ENCODE results near the gene DMAC1. TPM values are rescaled to one million over a fixed set of nuclear protein-coding genes. Genes with fewer than 3 reads are reported as not detected.
A peak's percentile ranks its signal among the peaks of the same experiment; 100 is the strongest.

The DMAC1 gene
- total and polyA plus RNA-seq, 11 donors = 22.8 to 166 (median 108) TPM

DNA sequence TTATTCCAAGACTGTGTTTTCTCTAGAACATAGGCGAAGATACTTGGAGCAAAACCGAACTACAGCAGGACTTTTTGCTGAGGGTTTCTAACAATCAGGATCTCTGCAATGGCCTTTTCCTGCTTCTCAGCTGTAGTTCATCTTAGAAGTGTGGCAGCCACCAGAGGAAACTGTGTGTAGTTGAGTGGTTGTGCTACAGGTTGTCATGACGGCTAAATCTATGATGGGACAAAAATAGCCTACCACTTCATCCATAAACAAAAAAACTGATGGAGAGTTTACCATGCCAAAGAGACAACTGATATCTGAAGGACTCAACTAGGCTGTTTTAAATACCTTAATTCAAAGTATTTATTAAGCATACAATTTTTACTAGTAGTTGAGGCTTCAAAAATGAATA lies 28.2 kb upstream of the DMAC1 start:
- intact Hi-C loops (cut with DNase I) = loop anchor here in 2 of 10 donors (10.0 kb wide), 2 partner anchors 63 to 423 kb away; no protein-coding TSS in a partner anchor
- 59 to 79% (median 76%) methylated on average over 3 of the region's 3 CpGs for WGBS, 4 donors
- peak; percentile 63 to 88 (median 85) for ATAC-seq

DNA sequence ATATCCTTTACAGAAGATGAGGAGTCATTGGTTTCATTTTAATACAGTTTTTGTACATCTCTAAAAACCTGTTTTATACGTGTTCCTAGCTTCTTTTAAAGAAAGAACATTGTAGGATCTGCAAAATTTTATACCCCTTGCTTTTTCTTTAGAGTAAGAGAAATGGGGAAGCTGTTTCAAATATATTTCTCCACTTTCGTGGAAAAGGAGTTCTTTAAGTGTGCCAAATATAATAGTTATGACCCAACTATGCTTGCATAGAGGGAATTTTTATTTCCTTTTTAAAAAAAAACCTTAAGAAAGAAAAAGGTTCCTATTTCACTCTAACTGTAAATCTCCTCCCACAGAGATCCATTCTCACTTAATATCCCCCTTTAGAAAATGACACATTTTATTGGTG lies 27.5 kb upstream of the DMAC1 start:
- Histone ChIP-seq H3K36me3 (no peaks in the 10 kb centered on the region), H3K4me3 (no peak overlapping the region), H3K27me3 (no peaks in the 10 kb centered on the region), H3K9me3 (peaks cover 0 to 4% (median 0%) of the 10 kb centered on the region in 12 donors), H3K27ac (peak overlapping the region in 1 of 12 donors; percentile 56), H3K4me1 (peaks cover 0 to 4% (median 0%) of the 10 kb centered on the region in 12 donors)
- no peak for TF ChIP-seq POLR2A (IDR thresholded peaks at IDR 0.05)
- TF ChIP-seq, protein P1, sequence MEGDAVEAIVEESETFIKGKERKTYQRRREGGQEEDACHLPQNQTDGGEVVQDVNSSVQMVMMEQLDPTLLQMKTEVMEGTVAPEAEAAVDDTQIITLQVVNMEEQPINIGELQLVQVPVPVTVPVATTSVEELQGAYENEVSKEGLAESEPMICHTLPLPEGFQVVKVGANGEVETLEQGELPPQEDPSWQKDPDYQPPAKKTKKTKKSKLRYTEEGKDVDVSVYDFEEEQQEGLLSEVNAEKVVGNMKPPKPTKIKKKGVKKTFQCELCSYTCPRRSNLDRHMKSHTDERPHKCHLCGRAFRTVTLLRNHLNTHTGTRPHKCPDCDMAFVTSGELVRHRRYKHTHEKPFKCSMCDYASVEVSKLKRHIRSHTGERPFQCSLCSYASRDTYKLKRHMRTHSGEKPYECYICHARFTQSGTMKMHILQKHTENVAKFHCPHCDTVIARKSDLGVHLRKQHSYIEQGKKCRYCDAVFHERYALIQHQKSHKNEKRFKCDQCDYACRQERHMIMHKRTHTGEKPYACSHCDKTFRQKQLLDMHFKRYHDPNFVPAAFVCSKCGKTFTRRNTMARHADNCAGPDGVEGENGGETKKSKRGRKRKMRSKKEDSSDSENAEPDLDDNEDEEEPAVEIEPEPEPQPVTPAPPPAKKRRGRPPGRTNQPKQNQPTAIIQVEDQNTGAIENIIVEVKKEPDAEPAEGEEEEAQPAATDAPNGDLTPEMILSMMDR (IDR thresholded peaks at IDR 0.05) = no peak
- WGBS, 4 donors = 72 to 81% (median 74%) methylated on average over 2 of the region's 2 CpGs
- ATAC-seq (no peak), DNase-seq (no peak)
- intact Hi-C loops (cut with DNase I) = loop anchor here in 2 of 10 donors (10.0 kb wide), 2 partner anchors 62 to 422 kb away; no protein-coding TSS in a partner anchor

More for the DNA sequence above, 28.2 kb upstream of the DMAC1 start:
- no peak for TF ChIP-seq POLR2A (IDR thresholded peaks at IDR 0.05)
- TF ChIP-seq, protein P1 (IDR thresholded peaks at IDR 0.05) = no peak
- peak in 1 of 5 donors; percentile 22 for DNase-seq
- Histone ChIP-seq H3K4me3 (no peak overlapping the region), H3K36me3 (no peaks in the 10 kb centered on the region), H3K27ac (peak overlapping the region in 1 of 12 donors; percentile 56), H3K27me3 (no peaks in the 10 kb centered on the region), H3K9me3 (peaks cover 0 to 4% (median 0%) of the 10 kb centered on the region in 12 donors), H3K4me1 (peaks cover 0 to 4% (median 0%) of the 10 kb centered on the region in 12 donors)

DNA sequence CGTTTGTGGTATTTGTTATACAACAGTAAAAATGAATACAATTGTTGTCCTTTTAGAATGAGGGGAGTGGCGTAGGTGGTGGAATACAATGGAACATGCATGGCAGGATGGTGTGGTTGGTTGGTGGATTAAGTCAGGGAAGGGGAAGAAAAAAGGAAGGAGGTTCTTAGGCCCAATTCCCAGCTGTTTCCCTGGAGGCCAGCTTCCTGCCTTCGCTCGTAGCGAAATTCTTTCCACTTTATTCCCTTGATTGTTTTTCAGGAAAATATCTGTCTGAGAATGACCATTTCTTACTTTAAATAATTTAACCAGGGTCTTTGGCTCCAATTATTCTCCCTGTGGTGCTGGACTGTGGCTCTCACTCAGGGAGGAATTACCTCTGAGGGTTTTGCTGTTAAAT lies 24.1 kb upstream of the DMAC1 start:
- ATAC-seq (no peak), DNase-seq (no peak)
- Histone ChIP-seq H3K36me3 (no peaks in the 10 kb centered on the region), H3K27ac (no peak overlapping the region), H3K4me3 (no peak overlapping the region), H3K9me3 (no peaks in the 10 kb centered on the region), H3K27me3 (no peaks in the 10 kb centered on the region), H3K4me1 (peaks cover 0 to 4% (median 0%) of the 10 kb centered on the region in 12 donors)
- TF ChIP-seq, protein P1 (IDR thresholded peaks at IDR 0.05) = no peak
- no peak for TF ChIP-seq POLR2A (IDR thresholded peaks at IDR 0.05)
- 47 to 72% (median 66%) methylated on average over 5 of the region's 5 CpGs for WGBS, 4 donors
- intact Hi-C loops (cut with DNase I) = loop anchor here in 2 of 10 donors (10.0 kb wide), 2 partner anchors 59 to 419 kb away; no protein-coding TSS in a partner anchor

DNA sequence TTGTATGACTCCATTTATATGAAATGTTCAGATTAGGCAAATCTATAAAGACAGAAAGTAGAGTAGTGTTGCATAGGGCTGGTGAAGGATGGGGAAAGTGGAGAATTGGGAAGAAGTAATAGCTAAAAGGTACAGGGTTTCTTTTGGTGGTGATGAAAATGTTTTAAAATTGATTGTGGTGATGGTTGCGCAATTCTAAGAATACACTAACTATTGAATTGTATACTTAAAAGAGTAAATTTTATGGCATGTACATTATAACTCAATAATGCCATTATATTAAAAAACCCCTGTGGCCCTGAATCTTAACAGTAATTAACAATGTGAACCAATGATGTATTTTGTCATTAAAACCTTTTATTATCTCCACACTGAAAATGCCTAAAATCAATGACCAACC lies 20.4 kb upstream of the DMAC1 start:
- WGBS, 4 donors = 0 to 48% (median 20%) methylated on average over 1 of the region's 1 CpG
- H3K27me3 ChIP-seq = no peaks in the 10 kb centered on the region
- DNase-seq (no peak), ATAC-seq (no peak)
- H3K9me3 ChIP-seq = no peaks in the 10 kb centered on the region
- TF ChIP-seq POLR2A (IDR thresholded peaks at IDR 0.05) = no peak
- TF ChIP-seq, protein P1 (IDR thresholded peaks at IDR 0.05) = no peak
- no peak overlapping the region for H3K4me3 ChIP-seq
- H3K4me1 ChIP-seq = no peaks in the 10 kb centered on the region
- no peak overlapping the region for H3K27ac ChIP-seq
- intact Hi-C loops (cut with DNase I) = loop anchor here in 2 of 10 donors (10.0 kb wide), 2 partner anchors 55 to 415 kb away; no protein-coding TSS in a partner anchor
- no peaks in the 10 kb centered on the region for H3K36me3 ChIP-seq

Data from heart left ventricle (tissue), 16 donors.